Testis (tissue), 3 donors: ENCODE data around the gene C1S. TPM values are rescaled to one million over a fixed set of nuclear protein-coding genes. Genes with fewer than 3 reads are reported as not detected.

Source experiments
- DNase-seq: peaks from one replicate; pipeline ENCODE4 v3.0.0-alpha.2; 2019
- H3K27ac ChIP-seq, 2 donors: fragments of 200-600 bp; sonication (generic); one replicate each; pipeline ENCODE4 v1.5.1; 2019
- H3K27me3 ChIP-seq: fragments of 200-600 bp; sonication (generic); one replicate; pipeline ENCODE4 v1.5.1; 2019
- H3K36me3 ChIP-seq: fragments of 200-600 bp; sonication (generic); one replicate; pipeline ENCODE4 v1.5.1; 2017; ENCODE audit warnings: low read depth; ENCODE audit errors: missing control alignments
- H3K4me1 ChIP-seq: fragments of 200-600 bp; sonication (generic); one replicate; pipeline ENCODE4 v1.5.1; 2019
- H3K4me3 ChIP-seq, 2 donors: fragments of 200-600 bp; sonication (generic); one replicate each; pipeline ENCODE4 v1.5.1; 2017 to 2019
- H3K9me3 ChIP-seq: fragments of 200-600 bp; sonication (generic); one replicate; pipeline ENCODE4 v1.5.1; 2017
- POLR2A ChIP-seq: fragments of 450-650 bp; IDR thresholded peaks from one replicate; pipeline ENCODE4 v1.6.1; 2017; ENCODE audit warnings: antibody characterized with exemption, mild to moderate bottlenecking, moderate library complexity
- WGBS, 2 donors: methylation state at CpG; one replicate each; pipeline ENCODE4 v1.1.5; 2018; 5-methylcytosine and 5-hydroxymethylcytosine counted together
- intact Hi-C: fragments of 100-400 bp; cut with DNase I; formaldehyde crosslinking; loops from one replicate; pipeline ENCODE4 v1.15.1; 2023; ENCODE audit warnings: low total_unique reads
- polyA plus RNA-seq: library from polyadenylated mRNA; stranded (reverse); fragments of 350-450 nt; fragmentation: Illumina TruSeq; extraction: RNeasy Lipid Tissue Mini Kit (QIAGEN cat#74804); gene quantifications from one replicate; pipeline ENCODE4 v1.2.3, GENCODE V29; 2014; ENCODE audit warnings: low read depth, low replicate concordance; ENCODE audit not compliant: insufficient read depth
- total RNA-seq, 2 donors: library from RNA; depleted of rRNA; stranded (reverse); fragments of >200 nt; gene quantifications; one replicate each; pipeline ENCODE4 v1.2.3, GENCODE V29; 2016
- TF ChIP-seq, protein P1 (sequence below), 3 experiments: fragments of 450-650 bp in 2 of 3; fragments of 200-600 bp in 1 of 3; sonication (generic) in 1 of 3; IDR thresholded peaks; one replicate each; pipeline ENCODE4 v1.5.1; 2016 to 2019; ENCODE audit warnings: antibody characterized with exemption in 3 of 3, mild to moderate bottlenecking in 2 of 3, moderate library complexity in 1 of 3

Gene C1S
- total and polyA plus RNA-seq, 3 donors from 2014 or later: 86.1 to 271 (median 190) TPM

- H3K4me1 ChIP-seq: no peaks in the 10 kb centered on the region
- no peaks in the 10 kb centered on the region for H3K27me3 ChIP-seq
- intact Hi-C loops: no loop called here
- WGBS, 2 donors: 74 to 80% methylated on average over 4 of the region's 4 CpGs
- DNase-seq: no peak
- H3K4me3 ChIP-seq: no peak overlapping the region
- no peaks in the 10 kb centered on the region for H3K9me3 ChIP-seq
- TF ChIP-seq, protein P1, sequence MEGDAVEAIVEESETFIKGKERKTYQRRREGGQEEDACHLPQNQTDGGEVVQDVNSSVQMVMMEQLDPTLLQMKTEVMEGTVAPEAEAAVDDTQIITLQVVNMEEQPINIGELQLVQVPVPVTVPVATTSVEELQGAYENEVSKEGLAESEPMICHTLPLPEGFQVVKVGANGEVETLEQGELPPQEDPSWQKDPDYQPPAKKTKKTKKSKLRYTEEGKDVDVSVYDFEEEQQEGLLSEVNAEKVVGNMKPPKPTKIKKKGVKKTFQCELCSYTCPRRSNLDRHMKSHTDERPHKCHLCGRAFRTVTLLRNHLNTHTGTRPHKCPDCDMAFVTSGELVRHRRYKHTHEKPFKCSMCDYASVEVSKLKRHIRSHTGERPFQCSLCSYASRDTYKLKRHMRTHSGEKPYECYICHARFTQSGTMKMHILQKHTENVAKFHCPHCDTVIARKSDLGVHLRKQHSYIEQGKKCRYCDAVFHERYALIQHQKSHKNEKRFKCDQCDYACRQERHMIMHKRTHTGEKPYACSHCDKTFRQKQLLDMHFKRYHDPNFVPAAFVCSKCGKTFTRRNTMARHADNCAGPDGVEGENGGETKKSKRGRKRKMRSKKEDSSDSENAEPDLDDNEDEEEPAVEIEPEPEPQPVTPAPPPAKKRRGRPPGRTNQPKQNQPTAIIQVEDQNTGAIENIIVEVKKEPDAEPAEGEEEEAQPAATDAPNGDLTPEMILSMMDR (IDR thresholded peaks at IDR 0.05): no peak
- no peak overlapping the region for H3K27ac ChIP-seq
- no peaks in the 10 kb centered on the region for H3K36me3 ChIP-seq
These were observed 17.6 kb downstream of the C1S start for GRCh38 chr12:7078163-7078562.

DNA sequence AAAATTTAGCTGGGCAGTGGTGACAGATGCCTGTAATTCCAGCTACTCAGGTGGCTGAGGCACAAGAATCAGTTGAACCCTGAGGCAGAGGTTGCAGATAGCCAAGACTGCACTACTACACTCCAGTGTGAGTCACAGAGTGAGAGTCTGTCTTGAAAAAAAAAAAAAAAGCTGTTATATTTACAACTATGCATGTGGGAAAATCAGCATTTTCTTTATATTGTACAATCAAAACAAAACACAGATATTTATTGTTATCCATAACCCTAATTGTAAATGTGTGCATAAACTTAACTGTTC, 19.3 kb downstream of the C1S start:
- no peak for DNase-seq
- H3K4me1 ChIP-seq: no peaks in the 10 kb centered on the region
- no peaks in the 10 kb centered on the region for H3K9me3 ChIP-seq
- H3K4me3 ChIP-seq: no peak overlapping the region
- H3K36me3 ChIP-seq: no peaks in the 10 kb centered on the region
- intact Hi-C loops: no loop called here
- peak overlapping the region in 1 of 2 donors; percentile 60 for H3K27ac ChIP-seq
- no peaks in the 10 kb centered on the region for H3K27me3 ChIP-seq
- no peak for TF ChIP-seq POLR2A
- TF ChIP-seq, protein P1 (IDR thresholded peaks at IDR 0.05): no peak

DNA sequence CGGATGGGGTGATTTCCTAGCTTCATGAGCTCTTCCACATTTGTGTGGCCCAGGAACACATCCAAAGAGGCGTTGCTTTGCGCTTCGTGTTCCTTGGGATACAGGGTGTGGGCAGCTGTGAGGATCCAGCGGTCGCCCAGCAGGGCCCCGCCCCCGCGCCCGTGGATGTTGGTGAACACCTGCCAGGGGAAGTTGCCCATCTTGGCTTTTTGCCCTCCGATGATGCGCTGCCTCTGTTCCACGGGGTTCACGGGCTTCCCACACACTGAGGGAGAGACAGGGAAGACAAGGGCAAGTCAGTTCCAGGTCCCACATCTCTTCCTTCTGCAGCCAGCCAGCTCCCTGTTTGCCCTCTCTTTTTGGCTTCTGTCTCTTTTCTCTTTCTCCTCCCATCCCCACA, 20.5 kb downstream of the C1S start:
- H3K9me3 ChIP-seq: no peaks in the 10 kb centered on the region
- no peak overlapping the region for H3K4me3 ChIP-seq
- H3K36me3 ChIP-seq: no peaks in the 10 kb centered on the region
- H3K4me1 ChIP-seq: no peaks in the 10 kb centered on the region
- no peaks in the 10 kb centered on the region for H3K27me3 ChIP-seq
- no peak for TF ChIP-seq POLR2A
- TF ChIP-seq, protein P1 (IDR thresholded peaks at IDR 0.05): no peak
- no peak for DNase-seq
- intact Hi-C loops: no loop called here
- no peak overlapping the region for H3K27ac ChIP-seq
- WGBS, 2 donors: 91% methylated on average over 14 of the region's 14 CpGs

GRCh38 chr12:7083125-7083524, 22.6 kb downstream of the C1S start:
- no peak for DNase-seq
- TF ChIP-seq POLR2A: no peak
- TF ChIP-seq, protein P1 (IDR thresholded peaks at IDR 0.05): no peak
- Histone ChIP-seq H3K9me3 (no peaks in the 10 kb centered on the region), H3K4me1 (no peaks in the 10 kb centered on the region), H3K27me3 (no peaks in the 10 kb centered on the region), H3K36me3 (no peaks in the 10 kb centered on the region), H3K27ac (no peak overlapping the region), H3K4me3 (no peak overlapping the region)
- intact Hi-C loops: no loop called here

GRCh38 chr12:7089196-7089871, 28.8 kb downstream of the C1S start:
- no peak overlapping the region for H3K4me3 ChIP-seq
- no peaks in the 10 kb centered on the region for H3K9me3 ChIP-seq
- TF ChIP-seq POLR2A: no peak
- TF ChIP-seq, protein P1 (IDR thresholded peaks at IDR 0.05): no peak
- peaks cover 15% of the 10 kb centered on the region for H3K4me1 ChIP-seq
- WGBS, 2 donors: 75 to 76% methylated on average over 8 to 11 of the region's 11 CpGs
- peak overlapping the region in 1 of 2 donors; percentile 57 for H3K27ac ChIP-seq
- no peak for DNase-seq
- intact Hi-C loops: no loop called here
- no peaks in the 10 kb centered on the region for H3K27me3 ChIP-seq
- H3K36me3 ChIP-seq: no peaks in the 10 kb centered on the region
